Midbrain (tissue), 1 donor: ENCODE measurements around the gene RNPEP.
"Not testable (repeated sequence)": the region's sequence is repeated elsewhere in the genome, so short reads cannot be mapped to it uniquely, and the experiment has no call there.

Experiments used
- DNase-seq: peaks from one replicate; lab custom pipeline; 2025; lab: John Stamatoyannopoulos, UW

Gene RNPEP

DNA sequence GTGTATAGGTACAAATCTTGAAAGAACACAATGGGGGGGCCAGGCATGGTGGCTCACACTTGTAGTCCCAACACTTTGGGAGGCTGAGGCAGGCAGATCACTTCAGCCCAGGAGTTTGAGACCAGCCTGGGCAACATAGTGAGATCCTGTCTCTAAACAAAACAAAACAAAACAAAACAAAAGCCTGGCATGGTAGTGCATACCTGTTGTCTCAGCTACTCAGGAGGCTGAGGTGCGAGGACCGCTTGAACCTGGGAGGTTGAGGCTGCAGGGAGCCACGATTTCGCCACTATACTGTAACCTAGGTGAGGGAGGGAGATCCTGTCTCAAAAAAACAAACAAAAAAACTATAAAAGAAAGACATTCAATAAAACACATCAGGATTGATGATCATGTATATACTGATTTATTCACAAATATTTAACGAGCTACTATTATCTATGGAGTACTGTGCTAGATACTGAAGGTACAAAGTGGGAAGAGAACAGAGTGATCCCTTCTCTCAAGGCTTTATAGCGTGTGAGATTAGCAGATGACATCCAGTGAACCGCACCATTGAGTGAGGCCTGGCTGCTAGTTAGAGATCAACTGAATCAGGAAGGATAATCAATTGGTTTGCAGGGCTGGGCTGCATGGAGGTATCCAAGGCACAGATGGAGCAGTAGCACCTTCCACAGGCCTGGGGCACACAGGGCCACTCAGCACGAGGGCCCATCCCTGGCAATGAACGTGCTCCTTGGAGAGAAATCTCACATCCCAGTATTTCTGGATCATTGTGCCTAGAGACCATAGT, 54.3 kb downstream of the RNPEP start:
- DNase-seq, result no peak

DNA sequence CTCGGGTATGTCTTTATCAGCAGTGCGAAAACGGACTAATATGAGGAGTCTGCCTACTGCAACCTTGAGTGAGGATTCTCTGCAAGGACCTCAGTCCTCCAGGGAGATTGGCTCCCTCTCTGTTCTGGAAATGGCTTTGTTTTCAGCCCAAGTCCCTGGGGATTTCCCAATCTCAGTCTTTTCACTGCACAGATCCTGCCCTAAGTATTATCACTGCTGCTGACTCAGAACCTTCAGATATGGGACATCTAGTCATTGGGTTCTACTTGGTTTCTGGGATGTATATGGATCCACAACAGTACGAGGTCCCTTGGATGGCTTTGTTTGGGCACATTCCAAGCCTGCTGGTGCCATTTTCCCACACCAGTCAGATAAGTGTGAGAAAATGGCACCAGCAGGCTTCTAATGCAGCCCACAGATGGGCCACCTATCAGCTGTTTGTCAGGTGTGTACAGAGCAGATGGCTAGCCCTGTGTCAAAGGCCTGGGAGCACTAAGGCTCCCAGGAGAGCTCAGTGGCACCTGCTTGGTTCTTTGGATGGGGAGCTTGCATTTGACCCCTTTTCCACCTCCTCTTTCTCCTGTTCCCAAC, 55.4 kb downstream of the RNPEP start:
- DNase-seq, result no peak

DNA sequence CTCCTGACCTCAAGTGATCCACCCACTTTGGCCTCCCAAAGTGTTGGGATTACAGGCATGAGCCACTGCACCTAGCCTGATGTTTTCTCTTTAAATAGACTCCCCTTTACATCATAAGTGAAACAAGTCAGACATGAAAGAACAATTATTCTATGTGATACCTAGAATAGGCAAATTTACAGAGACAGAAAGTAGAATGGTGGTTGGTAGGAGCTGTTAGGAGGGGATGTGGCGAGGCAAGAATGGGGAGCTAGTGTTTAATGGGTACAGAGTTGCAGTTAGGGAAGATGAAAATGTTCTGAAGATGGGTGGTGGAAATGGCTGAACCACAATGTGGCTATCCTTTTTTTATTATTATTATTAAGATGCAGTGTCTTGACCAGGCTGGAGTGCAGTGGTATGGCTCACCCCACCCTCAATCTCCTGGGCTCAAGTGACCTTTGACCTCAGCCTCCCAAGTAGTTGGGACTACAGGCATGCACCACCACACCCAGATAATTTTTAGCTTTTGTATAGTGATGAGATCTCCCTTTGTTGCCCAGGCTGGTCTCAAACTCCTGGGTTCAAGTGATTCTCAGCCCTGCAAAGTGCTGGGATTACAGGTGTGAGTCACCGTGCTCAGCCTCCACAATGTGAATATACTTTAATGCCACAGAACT, 56.4 kb downstream of the RNPEP start:
- DNase-seq, result no peak

GRCh38 chr1:202045705-202046104, 63.3 kb downstream of the RNPEP start:
- no peak for DNase-seq

- no peak for DNase-seq
Observed at GRCh38 chr1:202046227-202046626, 63.8 kb downstream of the RNPEP start.

GRCh38 chr1:202046748-202047708, 64.6 kb downstream of the RNPEP start:
- no peak for DNase-seq

DNA sequence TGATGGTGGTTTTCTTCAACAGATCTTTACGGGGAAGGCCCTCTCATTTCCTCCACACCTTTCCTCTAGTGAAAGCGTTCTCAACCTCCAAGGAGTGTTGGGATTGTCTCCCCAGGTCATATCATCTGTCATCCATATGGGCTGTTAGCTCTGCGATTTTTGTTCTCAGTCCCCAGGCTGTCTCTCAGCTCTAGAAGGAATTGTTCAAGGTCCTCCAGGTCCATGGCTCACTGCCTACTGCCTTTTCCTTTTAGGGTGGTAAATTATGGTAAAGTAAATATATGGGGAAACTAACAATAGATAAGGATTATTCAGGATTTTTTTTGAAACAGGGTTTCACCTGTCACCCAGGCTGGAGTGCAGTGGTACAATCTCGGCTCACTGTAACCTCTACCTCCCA, 65.5 kb downstream of the RNPEP start:
- DNase-seq, result no peak

- DNase-seq, result no peak
Observed at GRCh38 chr1:202049129-202049528, 66.7 kb downstream of the RNPEP start.

- no peak for DNase-seq
Observed at GRCh38 chr1:202054094-202054493, 71.6 kb downstream of the RNPEP start.

GRCh38 chr1:202054673-202055072, 72.2 kb downstream of the RNPEP start:
- not testable (repeated sequence) for DNase-seq
